K562 (cell line): ENCODE results near the gene CDC42EP3. TPM values are rescaled to one million over a fixed set of nuclear protein-coding genes. Genes with fewer than 3 reads are reported as not detected.

Source experiments
- ATAC-seq: fragments of 200-7000 bp; cut with Tn5 transposase; 3 replicates; pipeline ENCODE4 v1.9.1; 2020; ENCODE audit warnings: moderate library complexity
- BruUV-seq: library from RNA; stranded (reverse); fragments of 400-500 nt; replicated peaks from 2 replicates; lab custom pipeline; 2021; lab: Mats Ljungman, UMichigan
- CTCF ChIA-PET: fragments of 300-600 bp; formaldehyde crosslinking; extraction: SDS; loops from one replicate; lab custom pipeline; 2021; ENCODE audit warnings: low intra/inter-chr PET ratio; lab: Yijun Ruan, JAX
- POLR2A ChIA-PET: fragments of 300-600, 350-650 bp; sonication (Branson Sonifier 250); formaldehyde crosslinking; extraction: SDS; loops from one replicate; lab custom pipeline; 2021; ENCODE audit warnings: antibody characterized with exemption, inconsistent platforms; lab: Yijun Ruan, JAX
- DNase-seq, 4 experiments: peaks; one replicate each; pipeline versions ENCODE4 v3.0.0 to v3.0.0-alpha.2; 2011 to 2018; ENCODE audit warnings: low spot score in 3 of 4, mixed read lengths in 3 of 4; ENCODE audit errors: extremely low read depth in 1 of 4
- FAIRE-seq: peaks from 2 replicates; lab custom pipeline; 2011; peaks lifted over from hg19 to GRCh38; lab: Jason Lieb, UNC
- H2AFZ ChIP-seq: 2 replicates; pipeline ENCODE4 v1.6.0; 2011; ENCODE audit warnings: low read depth, low read length, control low read depth, inconsistent platforms
- H3K27ac ChIP-seq: fragments of 200-600 bp; 3 replicates; pipeline ENCODE4 v1.8.0; 2011; ENCODE audit warnings: low read depth, mild to moderate bottlenecking, control low read depth, inconsistent platforms, low read length, moderate library complexity, mixed read lengths; ENCODE audit errors: extremely low read depth
- H3K27me3 ChIP-seq, 2 experiments: fragments of 300-600 bp in 1 of 2; 2 replicates in 1 of 2; 3 replicates in 1 of 2; pipeline versions ENCODE4 v1.6.0 to v1.8.0; 2011; ENCODE audit warnings: inconsistent platforms in 2 of 2, low read length in 2 of 2, mild to moderate bottlenecking in 1 of 2, mixed read lengths in 1 of 2, moderate library complexity in 1 of 2; ENCODE audit not compliant: control insufficient read depth in 2 of 2, insufficient read depth in 2 of 2
- H3K36me3 ChIP-seq: fragments of 300-600 bp; 3 replicates; pipeline ENCODE4 v1.8.0; 2011; ENCODE audit warnings: mild to moderate bottlenecking, low read length, inconsistent platforms; ENCODE audit not compliant: control insufficient read depth, insufficient read depth
- H3K4me1 ChIP-seq, 2 experiments: fragments of 200-600 bp in 1 of 2; replicated peaks in 1 of 2; 2 replicates in 1 of 2; 3 replicates in 1 of 2; pipeline versions ENCODE4 v1.5.1 to v1.8.0; 2011; ENCODE audit warnings: inconsistent platforms in 2 of 2, low read length in 2 of 2, mild to moderate bottlenecking in 1 of 2, mixed read lengths in 1 of 2, moderate library complexity in 1 of 2; ENCODE audit not compliant: control insufficient read depth in 2 of 2, insufficient read depth in 2 of 2
- H3K4me2 ChIP-seq: 2 replicates; pipeline ENCODE4 v1.6.1; 2011; ENCODE audit warnings: low read length, control low read depth, inconsistent platforms, mixed read lengths; ENCODE audit not compliant: insufficient read depth
- H3K4me3 ChIP-seq: fragments of 200-600 bp; sonication (generic), shearing (Covaris generic); 2 replicates; pipeline ENCODE4 v1.5.1; 2016; ENCODE audit warnings: control low read depth, inconsistent platforms
- H3K79me2 ChIP-seq: fragments of 200-600 bp; 3 replicates; pipeline ENCODE4 v1.8.0; 2011; ENCODE audit warnings: low read length, inconsistent platforms; ENCODE audit not compliant: control insufficient read depth, insufficient read depth
- H3K9ac ChIP-seq, 2 experiments: 2 replicates each; pipeline versions ENCODE4 v1.6.0 to v1.6.1; 2011; ENCODE audit warnings: low read depth in 2 of 2, low read length in 2 of 2, control low read depth in 1 of 2, inconsistent platforms in 1 of 2, mild to moderate bottlenecking in 1 of 2, mixed read lengths in 1 of 2; ENCODE audit not compliant: insufficient read depth in 1 of 2
- H3K9me1 ChIP-seq: one replicate; pipeline ENCODE4 v1.6.0; 2011; ENCODE audit warnings: inconsistent platforms, mild to moderate bottlenecking, low read length, moderate library complexity; ENCODE audit not compliant: control insufficient read depth, insufficient read depth
- H3K9me3 ChIP-seq: replicated peaks from 2 replicates; pipeline ENCODE4 v1.5.1; 2011; ENCODE audit warnings: low read depth, low read length, inconsistent platforms; ENCODE audit not compliant: control insufficient read depth, insufficient read depth
- H4K20me1 ChIP-seq: replicated peaks from 2 replicates; pipeline ENCODE4 v1.6.1; 2011; ENCODE audit warnings: low read length, inconsistent platforms, mixed read lengths; ENCODE audit not compliant: control insufficient read depth, insufficient read depth
- GTF3C2 ChIP-seq: IDR thresholded peaks from 3 replicates; pipeline ENCODE4 v1.6.1; 2011; ENCODE audit warnings: borderline replicate concordance, mild to moderate bottlenecking, moderate library complexity; ENCODE audit not compliant: insufficient read length; ENCODE audit errors: extremely low read depth
- JUNB ChIP-seq: fragments of 450-650 bp; formaldehyde crosslinking; conservative IDR thresholded peaks from 2 replicates; pipeline ENCODE4 v1.4.0; 2020; ENCODE audit warnings: mild to moderate bottlenecking
- JUND ChIP-seq, 2 experiments: IDR thresholded peaks; 2 replicates in 1 of 2; 3 replicates in 1 of 2; pipeline ENCODE4 v1.6.1; 2011; ENCODE audit warnings: borderline replicate concordance in 2 of 2, low read depth in 2 of 2, low read length in 2 of 2, improper control_type of control experiment in 1 of 2, missing biosample characterization in 1 of 2, missing genetic modification characterization in 1 of 2, missing genetic modification reagents in 1 of 2
- NCOA6 ChIP-seq: fragments of 450-650 bp; IDR thresholded peaks from 2 replicates; pipeline ENCODE4 v1.6.1; 2017; ENCODE audit warnings: mild to moderate bottlenecking
- OTX1 ChIP-seq: fragments of 450-650 bp; formaldehyde crosslinking; IDR thresholded peaks from 2 replicates; pipeline ENCODE4 v1.4.0; 2022; ENCODE audit warnings: mild to moderate bottlenecking
- POLR2H ChIP-seq: IDR thresholded peaks from 2 replicates; pipeline ENCODE4 v1.6.1; 2016; ENCODE audit warnings: missing genetic modification characterization, low read depth, mild to moderate bottlenecking, control low read depth, missing compliant biosample characterization, moderate library complexity
- RBFOX2 ChIP-seq: fragments of 200-400 bp; formaldehyde crosslinking; IDR thresholded peaks from 2 replicates; pipeline ENCODE4 v1.6.1; 2017; ENCODE audit warnings: low read depth, mild to moderate bottlenecking, low read length, moderate library complexity
- RFX1 ChIP-seq: fragments of 450-650 bp; IDR thresholded peaks from 2 replicates; pipeline ENCODE4 v1.6.1; 2016; ENCODE audit warnings: mild to moderate bottlenecking, moderate library complexity
- SMARCE1 ChIP-seq: fragments of 450-650 bp; IDR thresholded peaks from 2 replicates; pipeline ENCODE4 v1.7.1; 2016; ENCODE audit warnings: mild to moderate bottlenecking
- TCF7L2 ChIP-seq: fragments of 150-350 bp; IDR thresholded peaks from 2 replicates; pipeline ENCODE4 v1.6.1; 2016; ENCODE audit warnings: low read depth, mild to moderate bottlenecking, low read length, moderate library complexity
- USF2 ChIP-seq: sonication (generic); formaldehyde crosslinking; IDR thresholded peaks from 2 replicates; pipeline ENCODE4 v1.5.0; 2020; ENCODE audit warnings: missing genetic modification reagents
- ZNF431 ChIP-seq: sonication (generic); formaldehyde crosslinking; IDR thresholded peaks from 2 replicates; pipeline ENCODE4 v1.8.0; 2022; ENCODE audit warnings: mild to moderate bottlenecking, missing genetic modification reagents
- ZNF551 ChIP-seq: fragments of 250-450 bp; sonication (Bioruptor Pico); IDR thresholded peaks from 2 replicates; pipeline ENCODE4 v1.5.0; 2021; ENCODE audit warnings: mild to moderate bottlenecking, moderate library complexity
- ZNF696 ChIP-seq: fragments of 250-450 bp; sonication (Bioruptor Pico); conservative IDR thresholded peaks from 2 replicates; pipeline ENCODE4 v1.4.0; 2020; ENCODE audit warnings: mild to moderate bottlenecking, moderate library complexity
- WGBS: fragments of 100-300 bp; shearing (Covaris generic); methylation state at CpG from one replicate; pipeline ENCODE4 v1.1.6; 2016; ENCODE audit warnings: low coverage, mixed read lengths; ENCODE audit not compliant: insufficient coverage; ENCODE audit errors: missing lambda C conversion rate; 5-methylcytosine and 5-hydroxymethylcytosine counted together
- in situ Hi-C: fragments of 300-500 bp; cut with MboI; formaldehyde crosslinking; loops from 4 replicates; pipeline ENCODE4 v1.15.0; 2018; ENCODE audit warnings: inconsistent platforms, mixed read lengths
- intact Hi-C: fragments of 100-400 bp; cut with micrococcal nuclease; formaldehyde crosslinking; loops from 2 replicates; pipeline ENCODE4 v1.14.2; 2022
- polyA plus RNA-seq, 8 experiments: library from polyadenylated mRNA; depleted of rRNA in 4 of 8; stranded (reverse) in 5 of 8; unstranded in 3 of 8; fragments of >200 nt; fragmentation: Nextera tagmentation in 2 of 8; fragmentation: Illumina TruSeq in 1 of 8; extraction: Ambion mirVana in 2 of 8; extraction: Trizol in 1 of 8; gene quantifications; 2 replicates each; pipeline versions ENCODE4 v1.2.1 to v1.2.3, GENCODE V29; 2011 to 2014; ENCODE audit warnings: inconsistent platforms in 1 of 8, missing spikeins in 1 of 8
- total RNA-seq, 7 experiments: library from RNA; depleted of rRNA in 6 of 7; stranded (reverse); fragments of >200 nt in 6 of 7; fragmentation: Illumina TruSeq in 2 of 7; extraction: Trizol in 2 of 7; gene quantifications; 2 replicates each; pipeline versions ENCODE4 v1.2.1 to v1.2.3, GENCODE V29; 2011 to 2021; ENCODE audit warnings: low replicate concordance in 1 of 7

Gene CDC42EP3
- total and polyA plus RNA-seq, 9 of the 15 experiments (the other 6 are each of a cell fraction or from before 2014, with no cell fraction given), result 0.72 to 6.4 (median 2.0) TPM

DNA sequence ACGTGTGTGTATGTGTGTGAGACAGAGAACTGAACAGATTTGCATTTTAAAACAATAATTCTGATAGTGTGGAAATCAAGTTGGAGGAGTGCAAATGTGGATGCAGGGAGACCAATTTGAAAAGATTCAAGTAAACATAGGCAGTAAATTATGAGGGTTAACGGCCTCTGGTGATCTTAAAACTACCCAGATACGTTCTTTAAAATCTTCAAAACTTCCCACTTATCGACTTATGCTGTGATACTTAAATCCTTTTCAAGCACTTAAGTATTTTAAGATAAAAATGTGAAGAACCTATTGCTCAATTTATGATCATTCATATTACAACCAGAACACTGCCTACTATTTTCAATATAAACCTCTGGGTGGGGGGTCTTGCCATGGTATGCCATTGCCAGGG lies 37.7 kb upstream of the CDC42EP3 start:
- WGBS, result 30% methylated on average over 4 of the region's 4 CpGs
- H4K20me1 ChIP-seq, result no peaks in the 10 kb centered on the region
- in situ Hi-C loops, result no loop called here

DNA sequence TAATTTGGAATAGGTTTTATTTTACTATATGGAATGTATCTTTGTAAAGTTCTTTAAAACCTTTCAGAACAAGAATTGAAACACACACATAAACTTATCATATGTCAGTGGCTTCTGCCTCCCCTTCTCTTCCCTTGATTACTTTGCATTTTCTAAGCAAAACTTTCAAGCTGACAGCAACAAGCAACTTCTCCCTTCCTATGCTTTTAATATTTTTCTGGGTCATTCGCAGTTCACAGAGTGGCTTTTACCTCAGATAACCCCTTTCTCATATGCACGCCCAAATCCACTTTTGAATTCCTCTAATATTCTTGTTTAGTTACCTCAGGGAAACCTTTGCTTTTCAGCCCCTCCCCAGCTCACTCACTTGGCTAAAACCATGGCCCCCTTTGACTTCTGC lies 36.7 kb upstream of the CDC42EP3 start:
- Histone ChIP-seq H3K4me2 (no peak overlapping the region), H3K79me2 (no peaks in the 10 kb centered on the region), H3K27me3 (no peaks in the 10 kb centered on the region), H3K36me3 (no peaks in the 10 kb centered on the region), H3K27ac (no peak overlapping the region), H3K9me3 (no peaks in the 10 kb centered on the region), H3K9me1 (no peaks in the 10 kb centered on the region), H4K20me1 (no peaks in the 10 kb centered on the region), H3K4me1 (peaks cover 0 to 10% of the 10 kb centered on the region in 2 experiments; a peak in 1 of 5 replicates), H2AFZ (no peak overlapping the region), H3K4me3 (no peak overlapping the region), H3K9ac (no peak overlapping the region)
- BruUV-seq, result no TSS peak
- CTCF ChIA-PET, result no interaction called here
- ATAC-seq (no peak), DNase-seq (no peak), FAIRE-seq (no peak)
- POLR2A ChIA-PET, result no interaction called here
- 13% methylated on average over 2 of the region's 2 CpGs for WGBS
- intact Hi-C loops (no loop called here), in situ Hi-C loops (no loop called here)
- no peak for TF ChIP-seq ZNF696
- no peak for TF ChIP-seq JUND (IDR thresholded peaks at IDR 0.05; ENCODE audit: borderline replicate concordance, low read depth, low read length)
- TF ChIP-seq JUND (tag; IDR thresholded peaks at IDR 0.05; ENCODE audit: borderline replicate concordance, low read depth, low read length), result no peak
- TF ChIP-seq POLR2H (tag), result no peak
- no peak for TF ChIP-seq RFX1
- TF ChIP-seq ZNF431 (CRISPR knock-in tag), result no peak
- no peak for TF ChIP-seq ZNF551 (CRISPR knock-in tag)
- no peak for TF ChIP-seq NCOA6
- no peak for TF ChIP-seq OTX1 (CRISPR knock-in tag)
- TF ChIP-seq SMARCE1, result no peak
- no peak for TF ChIP-seq GTF3C2

More for the DNA sequence above, 37.7 kb upstream of the CDC42EP3 start:
- H3K9me3 ChIP-seq, result no peaks in the 10 kb centered on the region
- H3K4me2 ChIP-seq, result no peak overlapping the region
- DNase-seq (no peak), ATAC-seq (no peak), FAIRE-seq (no peak)
- H3K4me3 ChIP-seq, result no peak overlapping the region
- H3K9ac ChIP-seq, result no peak overlapping the region
- no TSS peak for BruUV-seq
- CTCF ChIA-PET, result no interaction called here
- H3K9me1 ChIP-seq, result no peaks in the 10 kb centered on the region
- no peak overlapping the region for H3K27ac ChIP-seq
- POLR2A ChIA-PET, result no interaction called here
- no peaks in the 10 kb centered on the region for H3K36me3 ChIP-seq
- peaks cover 0 to 12% of the 10 kb centered on the region in 2 experiments; a peak in 1 of 5 replicates for H3K4me1 ChIP-seq
- TF ChIP-seq TCF7L2 (no peak), RBFOX2 (no peak), USF2 (CRISPR knock-in tag) (no peak), JUNB (no peak)
- H3K27me3 ChIP-seq, result no peaks in the 10 kb centered on the region
- intact Hi-C loops, result no loop called here
- no peak overlapping the region for H2AFZ ChIP-seq
- no peaks in the 10 kb centered on the region for H3K79me2 ChIP-seq
